Measurements from ENCODE around the gene ANKMY1. TPM values are rescaled to one million over a fixed set of nuclear protein-coding genes. Genes with fewer than 3 reads are reported as not detected.

The ANKMY1 gene, protein sequence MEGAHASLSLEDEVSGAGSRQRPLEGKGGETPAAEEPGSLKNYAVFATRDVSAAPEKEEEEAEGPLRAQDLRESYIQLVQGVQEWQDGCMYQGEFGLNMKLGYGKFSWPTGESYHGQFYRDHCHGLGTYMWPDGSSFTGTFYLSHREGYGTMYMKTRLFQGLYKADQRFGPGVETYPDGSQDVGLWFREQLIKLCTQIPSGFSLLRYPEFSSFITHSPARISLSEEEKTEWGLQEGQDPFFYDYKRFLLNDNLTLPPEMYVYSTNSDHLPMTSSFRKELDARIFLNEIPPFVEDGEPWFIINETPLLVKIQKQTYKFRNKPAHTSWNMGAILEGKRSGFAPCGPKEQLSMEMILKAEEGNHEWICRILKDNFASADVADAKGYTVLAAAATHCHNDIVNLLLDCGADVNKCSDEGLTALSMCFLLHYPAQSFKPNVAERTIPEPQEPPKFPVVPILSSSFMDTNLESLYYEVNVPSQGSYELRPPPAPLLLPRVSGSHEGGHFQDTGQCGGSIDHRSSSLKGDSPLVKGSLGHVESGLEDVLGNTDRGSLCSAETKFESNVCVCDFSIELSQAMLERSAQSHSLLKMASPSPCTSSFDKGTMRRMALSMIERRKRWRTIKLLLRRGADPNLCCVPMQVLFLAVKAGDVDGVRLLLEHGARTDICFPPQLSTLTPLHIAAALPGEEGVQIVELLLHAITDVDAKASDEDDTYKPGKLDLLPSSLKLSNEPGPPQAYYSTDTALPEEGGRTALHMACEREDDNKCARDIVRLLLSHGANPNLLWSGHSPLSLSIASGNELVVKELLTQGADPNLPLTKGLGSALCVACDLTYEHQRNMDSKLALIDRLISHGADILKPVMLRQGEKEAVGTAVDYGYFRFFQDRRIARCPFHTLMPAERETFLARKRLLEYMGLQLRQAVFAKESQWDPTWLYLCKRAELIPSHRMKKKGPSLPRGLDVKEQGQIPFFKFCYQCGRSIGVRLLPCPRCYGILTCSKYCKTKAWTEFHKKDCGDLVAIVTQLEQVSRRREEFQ
- 25.6 TPM for total RNA-seq

DNA sequence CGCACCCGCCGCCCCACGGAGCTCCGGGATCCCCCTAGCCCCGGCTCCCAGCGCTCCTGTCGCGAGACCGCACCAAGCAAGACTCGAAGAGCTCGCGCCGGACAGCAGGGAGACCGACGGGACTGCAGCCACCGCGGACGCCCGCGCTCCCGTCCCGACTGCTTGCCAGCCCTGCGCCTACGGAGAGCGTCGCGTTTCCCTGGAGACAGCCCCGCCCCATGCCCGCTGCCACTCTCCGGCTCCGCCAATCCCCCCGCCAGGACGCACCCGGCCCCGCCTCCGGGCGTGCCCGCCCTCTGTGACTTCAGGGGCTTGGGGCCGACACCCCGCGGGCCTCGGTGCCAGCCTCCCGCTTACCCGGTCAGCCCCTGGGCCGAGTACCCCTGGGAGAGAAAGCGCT lies at the start of gene ANKMY1:
ANKMY1 (minus strand) TSS at position 181 of the 400 bp plus-strand sequence. CDS start 653 bp downstream, outside the sequence.
- peak; percentile 50 for DNase-seq (ENCODE audit: low spot score)

DNA sequence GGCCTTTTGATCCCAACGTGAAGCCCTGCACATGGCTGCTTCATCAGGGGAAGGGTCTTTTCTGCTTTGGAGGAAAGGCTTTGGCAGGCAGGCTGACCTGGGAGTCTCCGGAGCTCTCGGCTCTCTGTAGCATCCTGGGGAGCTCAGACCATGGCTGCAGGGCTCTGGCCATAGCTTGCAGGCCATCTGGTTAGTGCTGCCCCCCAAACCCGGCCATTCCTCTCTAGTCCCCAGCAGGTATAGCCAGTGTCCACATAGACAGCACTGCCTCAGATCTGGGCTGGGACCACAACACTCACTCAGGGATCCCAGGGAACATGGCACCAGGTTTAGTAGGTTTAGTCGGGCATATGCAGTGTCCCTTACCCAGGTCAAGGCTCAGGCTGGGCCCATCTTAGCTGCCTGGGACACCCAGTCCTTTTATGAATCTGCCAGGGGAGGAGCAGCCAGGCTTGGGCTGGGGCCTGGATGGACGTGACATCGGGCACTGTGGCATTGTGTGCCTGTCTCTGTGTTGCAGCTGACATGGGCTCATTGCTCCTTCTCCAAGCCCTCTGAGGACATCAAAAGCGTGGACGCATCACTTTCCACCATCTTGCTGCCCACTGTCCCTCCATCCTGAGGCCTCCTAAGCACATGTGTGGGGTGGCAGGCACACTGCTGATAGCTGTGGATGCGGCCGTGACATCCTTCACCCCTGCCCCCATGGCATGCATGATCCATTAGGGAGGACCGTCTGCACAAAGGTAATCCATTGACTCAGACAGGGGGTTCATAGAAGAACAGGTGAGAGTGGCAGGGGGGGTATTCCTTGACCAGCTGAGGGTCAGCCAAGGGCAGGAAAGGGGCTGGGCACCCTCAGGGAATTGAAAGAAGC lies 48.3 kb upstream of the ANKMY1 start:
- DNase-seq (ENCODE audit: low spot score) = no peak

DNA sequence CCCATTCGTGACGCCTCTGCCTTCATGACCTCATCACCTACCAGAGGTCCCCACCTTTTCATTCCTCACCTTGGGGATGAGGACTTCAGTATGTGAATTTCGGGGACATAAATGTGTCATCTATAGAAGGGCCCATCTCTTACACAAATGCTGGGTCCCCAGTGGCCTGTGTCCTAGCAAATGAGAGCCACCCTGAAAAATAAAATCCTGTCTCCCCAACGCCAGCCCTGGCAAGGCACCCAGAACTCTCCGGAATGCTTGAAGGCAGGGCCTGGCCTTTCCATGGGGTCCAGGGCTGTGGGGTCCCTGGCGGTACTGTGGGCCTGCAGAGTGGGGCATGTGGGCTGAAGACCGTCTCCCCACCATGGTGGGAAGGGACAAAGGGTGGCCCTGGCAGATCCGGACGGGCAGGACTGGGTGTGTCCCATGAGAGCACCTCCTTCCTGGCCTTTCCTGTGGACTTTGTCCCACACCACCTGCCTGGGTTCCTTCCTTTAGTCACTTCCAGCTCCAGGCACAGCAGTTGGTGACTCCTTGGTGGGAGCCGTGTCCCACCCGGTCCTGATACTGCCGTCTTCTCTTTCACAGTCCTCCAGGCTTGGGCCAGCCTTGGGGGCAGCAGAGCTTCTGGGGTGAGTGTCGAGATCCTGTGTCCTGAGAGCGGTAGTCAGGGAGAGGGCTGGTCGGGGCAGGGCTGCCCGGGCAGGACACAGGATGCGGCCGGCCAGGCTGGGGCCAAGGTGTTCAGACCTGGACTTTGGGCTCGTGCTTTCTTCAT lies 47.3 kb upstream of the ANKMY1 start:
- DNase-seq (ENCODE audit: low spot score) = peak; percentile 74

DNA sequence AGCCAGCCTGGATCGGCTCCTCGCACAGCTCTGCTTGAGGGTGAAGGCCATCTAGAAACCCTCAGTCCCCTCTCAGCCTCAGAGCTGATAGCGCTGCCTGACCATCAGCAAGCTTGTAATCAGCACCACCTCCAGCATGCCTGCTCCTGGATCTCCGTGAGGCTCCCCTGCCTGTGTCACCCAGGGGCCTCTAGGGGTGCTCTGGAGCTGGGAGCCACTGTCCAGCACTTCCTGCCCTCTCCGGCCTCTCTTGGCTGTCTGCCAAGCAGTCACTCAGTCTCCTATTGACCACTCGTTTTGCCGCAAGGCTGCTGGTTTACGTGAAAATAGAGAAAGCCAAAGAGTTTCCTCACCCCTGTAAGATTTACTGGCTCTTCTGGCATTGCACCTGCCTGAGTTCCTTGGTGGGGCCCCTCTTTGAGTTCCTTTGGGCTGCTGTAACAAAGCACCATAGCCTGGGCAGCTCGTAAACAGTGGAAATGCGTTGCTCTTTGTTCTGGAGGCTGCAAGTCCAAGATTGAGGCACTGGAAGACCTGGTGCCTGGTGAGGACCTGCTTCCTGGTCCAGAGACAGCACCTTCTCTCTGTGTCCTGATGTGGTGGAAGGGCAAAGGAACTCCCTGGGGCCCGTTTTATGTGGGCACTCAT lies 46.6 kb upstream of the ANKMY1 start:
- DNase-seq (ENCODE audit: low spot score) = peak; percentile 85

DNA sequence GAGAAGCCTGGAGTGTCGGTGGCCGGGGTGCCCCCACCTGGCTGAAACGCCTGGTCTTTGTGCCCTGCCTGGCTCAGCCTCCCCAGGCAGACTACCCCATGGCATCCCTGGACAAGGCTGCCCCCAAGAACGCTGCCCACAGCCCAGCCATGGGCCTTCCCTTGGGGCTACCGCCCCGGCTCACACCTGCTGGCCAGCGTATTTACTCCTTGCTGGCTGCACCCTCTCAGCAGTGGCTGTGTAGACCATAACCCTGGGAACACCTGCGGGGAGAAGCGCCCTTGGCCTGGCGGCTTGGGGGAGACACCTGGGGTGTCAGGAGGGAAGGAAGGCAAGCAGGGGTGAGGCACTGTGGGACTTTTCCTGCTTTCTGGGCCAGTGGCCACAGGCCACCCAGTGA lies 46.1 kb upstream of the ANKMY1 start:
- no peak for DNase-seq (ENCODE audit: low spot score)

DNA sequence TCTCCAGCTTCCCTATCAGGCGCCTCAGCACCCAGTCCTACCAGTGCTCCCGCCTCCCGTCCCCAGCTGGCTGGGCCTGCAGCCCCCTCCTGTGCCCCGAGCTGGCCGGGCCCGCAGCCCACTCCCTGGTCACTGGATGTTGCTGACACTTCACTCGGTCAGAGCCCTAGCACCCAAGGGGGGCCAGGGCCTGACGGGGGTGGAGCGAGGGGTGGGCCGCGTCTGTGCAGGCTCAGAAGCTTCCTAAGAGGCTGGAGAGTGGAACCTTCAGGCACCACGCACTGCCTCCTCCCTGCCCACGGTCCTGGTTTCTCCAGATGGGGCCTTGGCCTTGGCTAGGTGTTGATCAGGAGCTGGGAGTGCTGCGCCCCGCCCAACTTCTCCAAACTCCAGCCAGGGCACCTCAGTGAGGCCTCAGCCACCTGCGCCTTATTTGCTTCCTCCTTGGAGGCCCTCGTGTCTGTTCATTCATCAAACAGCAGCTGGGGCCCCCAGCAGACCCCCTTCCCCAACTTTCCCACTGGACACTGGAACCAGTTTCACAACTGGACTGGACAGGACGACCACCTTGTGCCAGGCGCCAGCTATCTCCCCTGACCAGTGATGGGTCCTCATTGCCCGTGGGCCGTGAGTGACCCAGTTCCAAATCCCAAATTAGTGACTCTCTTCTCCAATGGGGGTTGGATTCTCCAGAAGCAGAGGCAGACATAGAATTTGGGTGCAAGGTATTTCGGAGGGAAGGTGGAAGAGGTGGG lies 45.5 kb upstream of the ANKMY1 start:
- no peak for DNase-seq (ENCODE audit: low spot score)

DNA sequence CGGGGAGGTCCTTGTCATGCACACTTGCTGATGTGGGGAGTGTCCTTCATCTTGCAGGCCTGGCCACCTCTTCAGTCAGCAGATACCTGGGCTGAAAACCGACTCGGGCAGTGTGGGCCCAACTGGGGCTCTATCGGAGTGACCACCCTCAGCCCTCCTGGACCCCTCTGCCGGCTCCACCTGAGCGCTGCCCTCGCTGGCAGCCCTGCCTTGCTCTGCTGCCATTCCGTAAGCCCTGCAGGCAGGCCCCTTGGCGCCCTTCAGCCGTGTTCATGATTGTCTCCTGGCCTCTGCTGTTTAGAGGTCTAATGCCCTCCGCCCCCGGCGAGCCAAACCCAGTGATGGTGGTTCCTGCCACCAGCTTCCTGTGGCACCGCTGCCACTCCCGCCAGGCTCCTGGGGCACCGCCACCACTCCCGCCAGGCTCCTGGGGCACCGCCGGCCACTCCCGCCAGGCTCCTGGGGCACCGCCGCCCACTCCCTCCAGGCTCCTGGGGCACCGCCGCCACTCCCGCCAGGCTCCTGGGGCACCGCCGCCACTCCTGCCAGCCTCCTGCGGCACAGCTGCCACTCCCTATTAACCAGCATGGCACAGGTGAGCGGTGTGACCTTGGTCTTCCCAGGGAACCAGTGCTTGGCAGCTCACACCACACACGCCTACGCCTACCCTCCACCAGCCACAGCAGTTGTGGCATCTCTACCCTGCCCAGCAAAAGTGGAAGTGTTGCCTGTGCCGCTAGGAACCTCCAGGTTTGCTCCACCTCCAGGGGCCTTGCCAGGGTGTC lies 44.7 kb upstream of the ANKMY1 start:
- DNase-seq (ENCODE audit: low spot score) = no peak

DNA sequence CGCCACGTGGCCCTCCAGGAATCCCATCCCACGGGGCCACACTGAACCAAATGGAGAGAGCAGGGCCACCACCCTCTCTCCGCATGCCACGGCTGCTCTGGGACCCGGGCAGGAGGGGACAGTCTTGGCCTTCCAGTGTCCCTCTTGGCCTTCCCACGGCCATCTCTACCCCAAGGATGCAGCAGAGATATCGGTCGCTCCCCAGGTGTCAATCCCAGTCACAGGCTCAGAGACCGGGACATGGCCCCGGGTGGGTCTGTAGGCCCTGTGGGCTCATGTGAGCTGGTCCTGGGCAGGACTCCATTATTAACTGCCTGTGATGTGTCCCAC lies 44.0 kb upstream of the ANKMY1 start:
- no peak for DNase-seq (ENCODE audit: low spot score)

DNA sequence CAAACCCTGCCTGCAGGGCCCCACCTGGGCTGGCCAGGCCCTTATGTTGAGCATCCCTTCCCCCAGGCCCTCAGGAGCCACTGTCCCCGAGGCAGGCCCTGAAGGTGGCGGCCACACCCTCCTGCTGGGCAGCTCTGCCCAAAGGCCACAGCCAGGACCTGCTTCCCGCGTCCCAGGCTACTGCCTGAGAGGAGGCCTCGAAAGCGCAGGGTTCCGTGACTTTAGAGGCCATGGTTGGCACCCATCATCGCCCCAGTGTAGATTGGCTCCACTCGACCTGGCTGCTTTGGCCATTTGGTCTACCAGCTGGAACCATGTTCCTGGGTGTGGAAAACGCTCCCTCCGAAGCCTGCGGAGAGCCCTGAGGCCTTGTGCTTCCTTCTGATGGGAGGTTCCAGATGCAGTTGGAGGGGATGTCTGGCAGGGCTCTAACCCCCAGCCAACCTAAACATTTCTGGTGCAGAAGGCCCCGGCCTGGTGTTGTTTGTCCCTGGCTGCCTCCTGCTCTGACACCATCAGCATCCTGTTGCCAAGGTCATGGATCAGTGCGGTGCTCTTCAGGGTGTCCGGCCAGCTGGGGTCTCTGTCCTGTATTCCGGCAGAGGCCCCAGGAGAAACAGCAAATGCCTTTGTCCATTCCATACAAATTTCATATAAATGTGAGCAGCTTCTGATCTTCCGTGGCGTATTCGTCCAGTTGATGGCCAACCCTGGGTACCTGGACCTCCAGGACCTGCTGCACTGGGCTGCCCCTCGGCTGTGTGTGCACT lies 43.5 kb upstream of the ANKMY1 start:
- DNase-seq (ENCODE audit: low spot score) = no peak

DNA sequence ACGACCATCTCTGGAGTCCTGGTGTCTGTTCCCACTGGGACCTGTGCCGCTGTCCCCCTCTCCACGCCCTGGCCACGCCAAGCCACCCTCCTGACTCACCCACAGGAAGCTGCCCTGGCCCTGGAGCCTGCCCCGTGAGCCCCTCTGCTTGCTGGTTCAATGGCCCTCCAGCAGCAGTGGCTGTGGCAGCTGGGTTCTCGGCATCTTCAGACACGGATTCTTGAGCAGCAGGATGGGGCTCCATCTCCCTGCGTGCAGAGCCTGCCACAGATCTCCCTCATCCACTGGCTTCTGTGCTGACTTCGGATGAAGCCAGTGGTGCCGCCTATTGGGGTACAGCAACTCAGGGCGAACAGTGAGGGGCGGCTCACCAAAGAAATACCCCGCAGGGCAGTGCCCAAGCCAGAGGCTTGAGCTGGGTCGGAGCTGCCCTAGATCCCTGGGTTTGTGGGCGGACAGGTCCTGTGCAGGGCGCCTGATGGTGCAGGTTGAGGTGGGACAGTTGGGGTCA lies 42.7 kb upstream of the ANKMY1 start:
- no peak for DNase-seq (ENCODE audit: low spot score)

DNA sequence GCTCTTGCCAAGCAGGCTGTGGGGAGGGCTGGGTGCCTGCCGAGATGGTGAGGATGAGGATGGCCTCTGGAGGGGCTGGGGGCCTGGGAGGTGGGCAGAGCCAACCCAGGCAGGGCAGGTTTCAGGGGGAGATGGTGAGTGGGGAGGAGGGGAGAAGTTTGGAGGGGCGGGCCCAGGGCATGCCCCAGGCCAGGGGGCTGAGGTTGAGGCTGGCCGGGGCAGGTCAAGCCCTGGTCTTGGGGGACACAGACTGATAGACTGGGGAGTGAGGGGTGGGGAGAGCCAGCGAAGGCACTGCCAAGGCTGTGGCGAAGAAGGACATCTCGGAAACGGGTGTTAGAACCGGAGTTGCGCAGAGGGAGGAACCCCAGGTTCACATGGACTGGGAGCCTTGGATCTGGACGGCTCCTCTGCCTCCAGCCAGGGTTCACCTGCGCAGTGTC lies 41.4 kb upstream of the ANKMY1 start:
- DNase-seq (ENCODE audit: low spot score) = no peak

DNA sequence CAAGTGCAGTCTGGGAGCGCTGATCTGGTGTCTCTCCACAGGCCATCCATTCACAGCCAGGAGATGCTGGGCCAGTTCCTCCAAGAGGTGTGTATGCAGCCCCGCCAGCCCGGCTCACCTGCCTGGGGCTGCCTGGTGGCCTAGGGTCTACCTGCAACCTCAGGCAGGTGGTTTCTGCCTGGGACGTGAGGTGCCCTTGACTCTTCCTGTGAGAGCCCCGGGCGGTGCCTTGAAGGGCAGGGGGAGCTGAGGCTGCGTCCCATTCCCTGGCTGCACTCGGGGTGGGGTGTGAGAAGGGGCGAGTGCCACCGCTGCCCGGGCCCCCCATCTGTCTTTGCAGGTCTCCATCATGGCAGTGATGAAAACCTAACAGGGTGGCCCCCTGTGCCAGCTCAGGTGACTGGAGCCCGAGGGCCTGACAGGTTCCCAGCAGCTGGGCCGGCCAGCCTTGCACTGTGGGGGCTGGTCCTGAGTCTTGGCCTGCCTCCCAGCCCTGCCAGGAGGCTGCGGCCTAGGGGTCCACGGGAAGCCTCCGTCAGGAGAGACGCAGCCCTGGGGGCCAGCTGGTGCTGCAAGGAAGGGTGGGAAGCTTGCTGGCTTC lies 40.6 kb upstream of the ANKMY1 start:
- no peak for DNase-seq (ENCODE audit: low spot score)

DNA sequence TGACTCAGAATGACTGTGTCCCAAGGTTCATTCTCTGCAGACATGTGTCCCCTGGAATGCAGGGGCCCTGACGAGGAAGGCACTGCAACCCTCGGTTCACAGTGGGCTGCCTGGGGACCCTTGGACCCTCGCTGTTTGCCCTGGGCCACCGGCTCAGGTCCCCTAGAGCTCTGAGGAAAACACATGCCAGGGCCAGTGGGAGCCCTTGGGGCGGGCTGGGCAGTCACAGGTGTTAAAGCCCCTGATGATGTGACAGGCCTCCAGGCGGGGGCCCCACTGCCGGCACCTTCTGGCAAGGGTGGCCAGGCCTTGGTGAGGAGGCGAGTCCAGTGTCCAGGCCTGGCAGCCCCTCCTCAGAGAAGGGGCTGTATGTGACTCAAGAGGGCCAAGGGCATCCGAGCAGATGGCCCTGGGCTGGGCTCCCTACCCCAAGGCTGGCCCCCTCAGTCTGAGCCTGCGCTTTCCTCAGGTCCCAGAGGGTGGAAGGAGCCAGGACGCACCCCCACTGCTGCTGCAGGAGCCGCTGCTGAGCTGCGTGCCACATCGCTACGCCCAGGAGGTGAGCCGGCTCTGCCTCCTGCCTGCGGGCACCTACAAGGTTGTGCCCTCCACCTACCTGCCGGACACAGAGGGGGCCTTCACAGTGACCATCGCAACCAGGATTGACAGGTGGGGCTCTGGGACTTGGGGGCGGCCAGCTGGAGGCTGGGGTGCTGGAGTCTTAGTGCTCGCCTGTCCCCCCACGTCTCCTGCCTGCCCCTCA lies 39.8 kb upstream of the ANKMY1 start:
- no peak for DNase-seq (ENCODE audit: low spot score)

DNA sequence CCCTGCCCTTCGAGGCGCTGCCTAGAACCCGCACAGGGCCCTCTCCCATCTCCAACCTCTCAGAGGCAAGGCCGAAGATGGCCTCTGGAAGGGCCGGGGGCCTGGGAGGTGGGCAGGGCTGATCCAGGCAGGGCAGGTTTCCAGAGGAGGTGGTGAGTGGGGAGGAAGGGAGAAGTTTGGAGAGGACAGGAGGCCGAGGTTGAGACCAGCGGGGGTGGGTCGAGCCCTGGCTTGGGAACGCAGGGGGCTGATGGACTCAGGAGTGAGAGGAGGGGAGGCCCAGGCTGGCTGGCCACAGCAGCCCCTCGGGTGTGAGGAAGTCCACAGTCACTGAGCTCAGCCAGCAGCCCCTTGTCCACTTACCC lies 39.2 kb upstream of the ANKMY1 start:
- DNase-seq (ENCODE audit: low spot score) = no peak

DNA sequence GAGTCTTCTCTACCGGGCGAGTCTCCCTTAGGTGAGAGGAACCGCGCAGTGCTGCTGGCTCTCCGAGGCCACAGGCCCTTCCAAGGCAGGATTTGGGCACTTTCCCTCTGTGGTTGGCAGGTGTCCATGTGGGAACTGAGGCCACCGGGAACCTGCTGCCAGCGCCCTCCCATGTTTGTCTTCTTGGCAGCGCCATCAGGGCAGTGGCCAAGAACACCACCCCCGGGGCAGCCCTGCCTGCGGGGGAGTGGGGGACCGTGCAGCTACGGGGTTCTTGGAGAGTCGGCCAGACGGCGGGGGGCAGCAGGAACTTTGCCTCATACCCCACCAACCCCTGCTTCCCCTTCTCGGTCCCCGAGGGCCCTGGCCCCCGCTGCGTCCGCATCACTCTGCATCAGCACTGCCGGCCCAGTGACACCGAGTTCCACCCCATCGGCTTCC lies 38.7 kb upstream of the ANKMY1 start:
- no peak for DNase-seq (ENCODE audit: low spot score)

DNA sequence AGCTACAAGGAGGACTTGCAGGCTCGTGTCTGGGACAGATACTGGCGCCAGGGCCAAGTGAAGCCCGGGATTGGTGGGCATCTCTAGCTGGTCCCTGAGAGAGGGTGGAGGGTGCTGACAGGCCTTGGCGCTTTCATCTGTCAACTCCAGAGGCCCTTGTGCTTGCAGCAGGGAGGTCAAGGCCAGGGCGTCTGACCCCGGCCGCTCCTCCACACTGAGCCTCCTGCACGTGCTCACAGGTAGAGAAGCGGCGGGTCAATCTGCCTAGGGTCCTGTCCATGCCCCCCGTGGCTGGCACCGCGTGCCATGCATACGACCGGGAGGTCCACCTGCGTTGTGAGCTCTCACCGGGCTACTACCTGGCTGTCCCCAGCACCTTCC lies 38.3 kb upstream of the ANKMY1 start:
- DNase-seq (ENCODE audit: low spot score) = no peak

Measured in mucosa of gallbladder (tissue), 1 donor.